Endothelial cell of hepatic sinusoid (primary cell): Measurements from ENCODE around the gene NOXO1.

Experiments
- in situ Hi-C: cut with HindIII; loops from 2 replicates; pipeline ENCODE4 v1.10.0; 2017; ENCODE audit warnings: low sequenced_read_pairs

NOXO1 gene

GRCh38 chr16:1981398-1981836 is at the start of gene NOXO1:
Gene NOXO1, minus strand, starts transcription at chr16:1981469. Its CDS starts 290 bp downstream, at chr16:1981179.
- in situ Hi-C loops, result no loop called here

- in situ Hi-C loops, result loop anchor here (10.0 kb wide), 1 partner anchor 475 kb away; no protein-coding TSS in a partner anchor
Observed at GRCh38 chr16:2030036-2030435, 48.8 kb upstream of the NOXO1 start.

- in situ Hi-C loops, result no loop called here
Observed at GRCh38 chr16:2029350-2029749, 48.1 kb upstream of the NOXO1 start.

- in situ Hi-C loops, result no loop called here
Observed at GRCh38 chr16:2028620-2029220, 47.5 kb upstream of the NOXO1 start.

- in situ Hi-C loops, result no loop called here
Observed at GRCh38 chr16:2028146-2028545, 46.9 kb upstream of the NOXO1 start.

GRCh38 chr16:2027024-2028010 is 46.0 kb upstream of the NOXO1 start:
- in situ Hi-C loops, result no loop called here

- in situ Hi-C loops, result no loop called here
Observed at GRCh38 chr16:2026461-2027023, 45.3 kb upstream of the NOXO1 start, which contains the start of gene NHERF2. Gene NHERF2, plus strand, starts transcription at chr16:2026902. Its CDS starts 104 bp downstream, at chr16:2027006.

GRCh38 chr16:2025878-2026460 is 44.7 kb upstream of the NOXO1 start:
- in situ Hi-C loops, result no loop called here

- in situ Hi-C loops, result no loop called here
Observed at GRCh38 chr16:2025251-2025650, 44.0 kb upstream of the NOXO1 start.

GRCh38 chr16:2024032-2024420 is 42.8 kb upstream of the NOXO1 start:
- in situ Hi-C loops, result no loop called here

GRCh38 chr16:2023092-2024031 is 42.1 kb upstream of the NOXO1 start:
- in situ Hi-C loops, result no loop called here

- in situ Hi-C loops, result no loop called here
Observed at GRCh38 chr16:2022723-2023091, 41.4 kb upstream of the NOXO1 start.

GRCh38 chr16:2019921-2020831 is 38.9 kb upstream of the NOXO1 start:
- in situ Hi-C loops, result no loop called here

GRCh38 chr16:2019518-2019920 is 38.2 kb upstream of the NOXO1 start, which contains the start of gene NPW:
Gene NPW, plus strand, starts transcription at chr16:2019785.
- in situ Hi-C loops, result no loop called here

GRCh38 chr16:2016407-2016922 is 35.2 kb upstream of the NOXO1 start:
- in situ Hi-C loops, result no loop called here

- in situ Hi-C loops, result no loop called here
Observed at GRCh38 chr16:2015947-2016208, 34.6 kb upstream of the NOXO1 start.

- in situ Hi-C loops, result no loop called here
Observed at GRCh38 chr16:2015117-2015946, 34.1 kb upstream of the NOXO1 start.

- in situ Hi-C loops, result no loop called here
Observed at GRCh38 chr16:2013527-2013926, 32.3 kb upstream of the NOXO1 start.
